ENCODE measurements around the gene DMPK.
A peak's percentile ranks its signal among the peaks of the same experiment; 100 is the strongest.

DMPK gene

GRCh38 chr19:45793876-45794275 is 11.6 kb upstream of the DMPK start:
- no peak for TF ChIP-seq CTCF (IDR thresholded peaks at IDR 0.05; ENCODE audit: low read depth, low read length)
- in situ Hi-C loops (cut with HindIII; ENCODE audit: low sequenced_read_pairs), result no loop called here

GRCh38 chr19:45793178-45793564 is 10.9 kb upstream of the DMPK start:
- H3K4me3 ChIP-seq (ENCODE audit: low read depth, low read length), result peak overlapping the region; percentile 17
- no peak for TF ChIP-seq CTCF (IDR thresholded peaks at IDR 0.05; ENCODE audit: low read depth, low read length)
- no peak for DNase-seq (ENCODE audit: low read depth, low spot score)
- in situ Hi-C loops (cut with HindIII; ENCODE audit: low sequenced_read_pairs), result no loop called here

More at GRCh38 chr19:45793876-45794275, 11.6 kb upstream of the DMPK start:
- DNase-seq (ENCODE audit: low read depth, low spot score), result no peak
- H3K4me3 ChIP-seq (ENCODE audit: low read depth, low read length), result no peak overlapping the region

- in situ Hi-C loops (cut with HindIII; ENCODE audit: low sequenced_read_pairs), result no loop called here
Measured at GRCh38 chr19:45792470-45793177, 10.3 kb upstream of the DMPK start, which contains the start of gene DMWD. Gene DMWD, minus strand, starts transcription at chr19:45792845. Its CDS starts 89 bp downstream, at chr19:45792756.

GRCh38 chr19:45791744-45792469 is 9.6 kb upstream of the DMPK start:
- TF ChIP-seq CTCF (IDR thresholded peaks at IDR 0.05; ENCODE audit: low read depth, low read length), result no peak
- peak overlapping the region; percentile 71 for H3K4me3 ChIP-seq (ENCODE audit: low read depth, low read length)
- no peak for DNase-seq (ENCODE audit: low read depth, low spot score)
- in situ Hi-C loops (cut with HindIII; ENCODE audit: low sequenced_read_pairs), result no loop called here

More at GRCh38 chr19:45792470-45793177, 10.3 kb upstream of the DMPK start, which contains the start of gene DMWD:
- H3K4me3 ChIP-seq (ENCODE audit: low read depth, low read length), result peak within 1 kb of the TSS; percentile 71
- peak; percentile 98 for DNase-seq (ENCODE audit: low read depth, low spot score)
- TF ChIP-seq CTCF (IDR thresholded peaks at IDR 0.05; ENCODE audit: low read depth, low read length), result no peak

- H3K4me3 ChIP-seq (ENCODE audit: low read depth, low read length), result no peak overlapping the region
- in situ Hi-C loops (cut with HindIII; ENCODE audit: low sequenced_read_pairs), result no loop called here
- no peak for TF ChIP-seq CTCF (IDR thresholded peaks at IDR 0.05; ENCODE audit: low read depth, low read length)
- DNase-seq (ENCODE audit: low read depth, low spot score), result no peak
Measured at GRCh38 chr19:45790942-45791341, 8.7 kb upstream of the DMPK start.

- in situ Hi-C loops (cut with HindIII; ENCODE audit: low sequenced_read_pairs), result no loop called here
- no peak for DNase-seq (ENCODE audit: low read depth, low spot score)
- no peak overlapping the region for H3K4me3 ChIP-seq (ENCODE audit: low read depth, low read length)
- TF ChIP-seq CTCF (IDR thresholded peaks at IDR 0.05; ENCODE audit: low read depth, low read length), result no peak
Measured at GRCh38 chr19:45789035-45789786, 6.9 kb upstream of the DMPK start.
